HL-60 (cell line): ENCODE results near the gene GALNT15.

Experiments used
- CTCF ChIP-seq: IDR thresholded peaks from one replicate; pipeline ENCODE4 v1.5.1; 2011; ENCODE audit warnings: low read length, control low read depth, inconsistent platforms; ENCODE audit not compliant: insufficient read depth
- POLR2AphosphoS5 ChIP-seq: IDR thresholded peaks from 2 replicates; pipeline ENCODE4 v1.6.1; 2012; ENCODE audit warnings: low read depth
- SPI1 ChIP-seq: IDR thresholded peaks from 2 replicates; pipeline ENCODE4 v1.6.1; 2012; ENCODE audit warnings: low read depth, mild to moderate bottlenecking, borderline replicate concordance

GRCh38 chr3:16183082-16183481, 8.6 kb downstream of the GALNT15 start:
- no peak for TF ChIP-seq CTCF
- TF ChIP-seq SPI1 = no peak
- TF ChIP-seq POLR2AphosphoS5 = no peak
